ENCODE data around the gene IFNB1. TPM values are rescaled to one million over a fixed set of nuclear protein-coding genes. Genes with fewer than 3 reads are reported as not detected.

The IFNB1 gene
- total RNA-seq, 1 donor from 2014 or later: not detected

- no peaks in the 10 kb centered on the region for H3K9me3 ChIP-seq (ENCODE audit: low read depth)
- no peaks in the 10 kb centered on the region for H4K20me1 ChIP-seq (ENCODE audit: low read depth)
- no peak overlapping the region for H3K4me3 Mint-ChIP-seq
- H3K27me3 Mint-ChIP-seq (ENCODE audit: insufficient read depth, low read depth): no peaks in the 10 kb centered on the region
- no peak overlapping the region for H3K9ac ChIP-seq
- no peak overlapping the region for H3K4me3 ChIP-seq
- no peak overlapping the region for H3K4me2 ChIP-seq
- H3K4me1 Mint-ChIP-seq: peaks cover 13% of the 10 kb centered on the region
- no peaks in the 10 kb centered on the region for H3K27me3 ChIP-seq
- no peak for TF ChIP-seq EZH2phosphoT487 (IDR thresholded peaks at IDR 0.05)
- no peak for TF ChIP-seq CTCF (IDR thresholded peaks at IDR 0.05)
- no peak for TF ChIP-seq EZH2 (IDR thresholded peaks at IDR 0.05)
- no peaks in the 10 kb centered on the region for H3K79me2 ChIP-seq (ENCODE audit: low read depth)
- H3K27ac ChIP-seq: no peak overlapping the region
- peak; percentile 36 for DNase-seq (ENCODE audit: low spot score)
- no peaks in the 10 kb centered on the region for H3F3A ChIP-seq (ENCODE audit: low read depth)
- H3K9me3 Mint-ChIP-seq: peaks cover 2% of the 10 kb centered on the region
- H2AFZ ChIP-seq (replicated peaks): no peak overlapping the region
- no peaks in the 10 kb centered on the region for H3K36me3 ChIP-seq
- no peaks in the 10 kb centered on the region for H3K36me3 Mint-ChIP-seq
- H3K4me1 ChIP-seq: peaks cover 12% of the 10 kb centered on the region
- peak overlapping the region; percentile 10 for H3K27ac Mint-ChIP-seq
Measured at GRCh38 chr9:21075484-21075883, 2.3 kb downstream of the IFNB1 start.

DNA sequence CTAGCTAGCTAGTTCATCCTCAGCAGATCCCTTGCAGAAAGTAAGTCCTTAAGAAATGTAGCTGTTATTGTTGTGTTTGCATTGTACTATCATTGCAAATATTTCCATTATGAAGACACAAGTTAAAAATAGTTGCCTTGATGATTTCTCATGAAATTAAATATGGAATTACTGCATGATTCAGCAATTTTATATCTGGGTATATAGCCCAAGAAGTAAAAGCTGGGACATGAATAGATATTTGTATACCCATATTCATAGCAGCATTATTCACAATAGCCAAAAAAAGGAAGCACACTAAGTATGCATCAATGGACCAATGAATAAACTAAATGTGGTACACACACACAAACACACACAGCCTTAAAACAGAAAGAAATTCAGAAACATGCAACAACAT lies 6.8 kb downstream of the IFNB1 start:
- Mint-ChIP-seq H3K4me3 (no peak overlapping the region), H3K9me3 (peaks cover 2% of the 10 kb centered on the region), H3K27ac (no peak overlapping the region), H3K36me3 (no peaks in the 10 kb centered on the region), H3K4me1 (peaks cover 9% of the 10 kb centered on the region), H3K27me3 (ENCODE audit: insufficient read depth, low read depth) (no peaks in the 10 kb centered on the region)
- no peaks in the 10 kb centered on the region for H3K79me2 ChIP-seq (ENCODE audit: low read depth)
- no peaks in the 10 kb centered on the region for H3F3A ChIP-seq (ENCODE audit: low read depth)
- no peak for DNase-seq (ENCODE audit: low spot score)
- no peaks in the 10 kb centered on the region for H4K20me1 ChIP-seq (ENCODE audit: low read depth)
- no peak overlapping the region for H3K27ac ChIP-seq
- no peaks in the 10 kb centered on the region for H3K27me3 ChIP-seq
- H3K4me1 ChIP-seq: peaks cover 10% of the 10 kb centered on the region
- no peaks in the 10 kb centered on the region for H3K9me3 ChIP-seq (ENCODE audit: low read depth)
- H3K36me3 ChIP-seq: no peaks in the 10 kb centered on the region
- no peak overlapping the region for H3K9ac ChIP-seq
- no peak overlapping the region for H2AFZ ChIP-seq (replicated peaks)
- H3K4me2 ChIP-seq: no peak overlapping the region
- no peak overlapping the region for H3K4me3 ChIP-seq
- TF ChIP-seq EZH2phosphoT487 (IDR thresholded peaks at IDR 0.05) (no peak), EZH2 (IDR thresholded peaks at IDR 0.05) (no peak), CTCF (IDR thresholded peaks at IDR 0.05) (no peak)

DNA sequence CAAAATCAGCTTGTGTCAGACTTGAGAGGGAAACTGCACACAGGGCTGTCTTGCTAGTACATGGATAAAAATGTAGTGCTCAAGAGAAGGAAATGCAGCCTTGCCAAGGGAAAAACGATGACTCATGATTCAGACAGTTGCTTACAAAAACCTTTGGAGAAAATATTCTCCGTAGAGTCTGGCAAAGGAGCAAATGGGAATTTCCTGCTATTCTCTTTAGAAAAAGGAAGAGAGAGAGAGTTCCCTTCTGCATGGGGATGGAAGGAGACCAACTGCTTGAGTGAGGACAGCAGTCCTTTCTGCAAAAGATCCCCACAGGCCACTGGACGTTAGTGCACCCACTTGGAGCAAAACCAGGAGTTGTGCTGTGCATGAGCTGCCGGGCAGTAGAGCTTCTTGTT lies 7.6 kb downstream of the IFNB1 start:
- H3K79me2 ChIP-seq (ENCODE audit: low read depth): no peaks in the 10 kb centered on the region
- no peaks in the 10 kb centered on the region for H3F3A ChIP-seq (ENCODE audit: low read depth)
- H3K4me2 ChIP-seq: no peak overlapping the region
- no peak overlapping the region for H3K27ac Mint-ChIP-seq
- no peaks in the 10 kb centered on the region for H3K36me3 Mint-ChIP-seq
- TF ChIP-seq EZH2 (IDR thresholded peaks at IDR 0.05) (no peak), CTCF (IDR thresholded peaks at IDR 0.05) (no peak), EZH2phosphoT487 (IDR thresholded peaks at IDR 0.05) (no peak)
- peaks cover 3% of the 10 kb centered on the region for H3K4me1 ChIP-seq
- H3K4me3 Mint-ChIP-seq: no peak overlapping the region
- H3K4me3 ChIP-seq: no peak overlapping the region
- no peaks in the 10 kb centered on the region for H3K9me3 ChIP-seq (ENCODE audit: low read depth)
- H3K36me3 ChIP-seq: no peaks in the 10 kb centered on the region
- no peaks in the 10 kb centered on the region for H3K27me3 Mint-ChIP-seq (ENCODE audit: insufficient read depth, low read depth)
- H3K9me3 Mint-ChIP-seq: peaks cover 2% of the 10 kb centered on the region
- DNase-seq (ENCODE audit: low spot score): peak; percentile 8
- peak overlapping the region; percentile 1 for H2AFZ ChIP-seq (replicated peaks)
- H4K20me1 ChIP-seq (ENCODE audit: low read depth): no peaks in the 10 kb centered on the region
- H3K27ac ChIP-seq: no peak overlapping the region
- H3K27me3 ChIP-seq: no peaks in the 10 kb centered on the region
- H3K4me1 Mint-ChIP-seq: peaks cover 2% of the 10 kb centered on the region
- no peak overlapping the region for H3K9ac ChIP-seq

All from neural progenitor cell (in vitro differentiated cells).